PFSK-1 (cell line): ENCODE data around the gene PAGE1.

Experiments
- FOXP2 ChIP-seq: optimal IDR thresholded peaks from 2 replicates; pipeline ENCODE3; 2011; ENCODE audit warnings: borderline replicate concordance, control low read depth, inconsistent platforms; ENCODE audit not compliant: insufficient read depth; ENCODE audit errors: extremely low read length, extremely low read depth
- POLR2AphosphoS5 ChIP-seq: IDR thresholded peaks from 2 replicates; pipeline ENCODE4 v1.6.1; 2012; ENCODE audit warnings: low read depth, mild to moderate bottlenecking, control low read depth, low read length, moderate library complexity

GRCh38 chrX:49695276-49696180 lies at the start of gene PAGE1:
- TF ChIP-seq POLR2AphosphoS5 = no peak
- no peak for TF ChIP-seq FOXP2
